Measurements from ENCODE around the gene TP53I11.

Gene TP53I11, protein sequence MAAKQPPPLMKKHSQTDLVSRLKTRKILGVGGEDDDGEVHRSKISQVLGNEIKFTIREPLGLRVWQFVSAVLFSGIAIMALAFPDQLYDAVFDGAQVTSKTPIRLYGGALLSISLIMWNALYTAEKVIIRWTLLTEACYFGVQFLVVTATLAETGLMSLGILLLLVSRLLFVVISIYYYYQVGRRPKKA

DNA sequence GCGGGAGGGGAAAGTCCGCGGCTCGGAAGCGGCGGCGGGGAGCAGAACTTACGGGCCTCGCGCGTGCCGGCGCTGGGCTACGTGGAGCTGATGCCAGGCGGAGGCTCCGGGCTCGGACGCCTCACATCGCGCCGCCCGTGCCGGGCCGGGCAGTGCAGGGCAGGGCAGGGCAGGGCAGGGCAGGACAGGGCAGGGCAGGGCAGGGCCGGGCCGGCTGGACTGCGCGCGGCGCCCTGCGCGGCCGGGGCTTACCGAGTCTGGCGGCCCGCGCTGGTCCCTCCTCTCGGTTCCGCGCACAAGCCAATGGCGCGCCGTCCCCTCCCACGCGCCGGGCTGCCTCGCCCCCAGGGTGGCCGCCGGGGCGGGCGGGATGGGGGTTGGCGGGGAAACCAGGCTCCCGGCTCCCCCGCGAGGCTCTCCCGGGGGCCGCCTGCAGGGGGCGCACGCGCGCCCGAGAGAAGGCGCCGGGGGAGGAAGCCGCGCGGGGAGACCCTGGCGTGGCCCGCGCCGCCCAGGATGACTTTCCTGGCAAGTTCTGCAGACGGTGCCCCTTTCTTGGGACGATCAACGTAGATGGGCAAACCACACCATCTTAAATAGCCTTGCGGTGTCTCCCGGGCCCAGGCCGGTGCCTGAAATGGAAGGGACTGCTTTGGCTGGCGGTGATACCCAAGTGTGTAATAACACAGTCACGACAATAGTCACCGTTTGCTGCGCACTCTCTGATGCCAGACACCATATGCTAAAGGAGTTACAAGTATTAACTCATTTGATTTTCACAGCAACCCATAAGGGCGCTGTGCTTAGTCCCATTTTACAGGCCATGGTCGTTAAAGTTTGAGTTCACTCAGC lies at the start of gene TP53I11:
Gene TP53I11 (minus strand): TSS at position 259 of the 852 bp plus-strand sequence. CDS start 12,548 bp downstream, outside the sequence.
- peak; percentile 44 for DNase-seq (ENCODE audit: low read depth)

DNA sequence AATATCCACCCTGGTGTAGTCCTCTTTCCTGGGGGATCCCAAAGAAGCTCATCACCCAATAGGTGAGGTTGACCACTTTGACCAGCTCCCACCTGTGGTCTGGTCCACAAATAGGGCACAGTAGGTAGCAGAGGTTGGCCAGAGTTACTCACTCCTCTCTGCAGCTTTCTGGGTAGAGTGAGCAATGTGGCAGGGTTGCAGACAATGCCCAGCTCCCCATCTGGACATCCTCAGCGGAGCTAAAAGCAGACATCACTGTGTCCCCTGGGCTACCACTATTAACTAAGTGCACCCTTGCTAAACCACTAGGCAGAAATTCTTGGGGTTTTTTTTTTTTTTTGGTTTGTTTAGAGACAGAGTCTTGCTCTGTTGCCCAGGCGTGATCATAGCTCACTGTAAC lies 48.4 kb upstream of the TP53I11 start:
- DNase-seq (ENCODE audit: low read depth), result no peak

DNA sequence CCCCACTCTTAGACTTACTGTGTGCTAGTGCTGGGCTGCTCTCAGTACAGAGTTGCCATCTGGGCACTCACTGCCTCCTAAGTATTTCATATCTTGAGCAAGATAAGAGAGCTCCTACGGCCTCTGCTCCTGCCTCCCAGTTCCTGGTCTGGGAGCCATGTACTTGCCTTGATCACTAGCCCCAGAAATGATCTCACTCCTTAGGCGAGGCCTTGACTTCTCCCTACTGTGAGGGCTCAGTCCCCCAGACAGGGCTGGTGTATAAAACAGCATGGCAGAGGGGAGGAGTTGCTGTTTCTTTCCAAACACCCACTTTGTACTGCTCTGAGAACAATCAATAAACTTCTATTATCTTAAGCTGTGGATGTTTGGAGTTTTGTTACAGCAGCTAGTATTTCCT lies 47.4 kb upstream of the TP53I11 start:
- DNase-seq (ENCODE audit: low read depth), result no peak

DNA sequence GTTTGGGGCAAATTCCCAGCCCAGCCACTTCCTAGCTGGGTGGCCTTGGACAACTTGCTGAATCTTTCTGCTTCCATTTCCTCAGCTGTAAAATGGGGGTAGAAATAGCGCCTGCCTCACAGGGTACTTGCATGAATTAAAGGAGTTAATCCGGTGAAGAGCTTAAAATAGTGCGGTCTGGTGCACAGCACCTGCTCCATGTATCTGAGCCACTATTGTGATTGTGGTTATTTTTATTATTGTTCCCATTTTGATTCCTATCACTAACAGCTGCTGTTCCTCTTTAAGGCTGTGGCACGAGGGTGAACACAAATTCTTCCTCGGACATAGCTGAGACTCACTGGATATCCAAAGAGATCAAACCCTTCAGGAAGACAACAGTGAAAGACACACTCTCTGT lies 46.9 kb upstream of the TP53I11 start:
- DNase-seq (ENCODE audit: low read depth), result no peak

DNA sequence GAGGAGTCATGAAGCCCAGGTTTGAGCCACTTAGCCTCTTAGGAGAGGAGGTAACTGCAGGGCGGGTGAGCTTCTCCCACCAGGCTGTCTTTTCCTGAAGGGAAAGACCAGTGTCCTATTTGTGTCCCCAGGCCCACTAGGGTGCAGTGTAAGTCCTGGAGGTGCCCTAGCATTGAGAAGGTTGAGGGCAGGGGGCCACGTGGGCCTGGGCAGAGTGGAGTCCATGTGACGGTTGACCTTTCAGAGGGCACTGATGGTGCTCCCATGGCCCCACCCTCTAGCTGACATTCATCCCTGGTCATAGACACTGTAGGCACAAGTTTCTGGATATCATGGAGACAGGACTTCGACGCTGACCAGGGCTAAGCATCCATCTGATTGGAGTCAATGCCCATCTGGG lies 44.1 kb upstream of the TP53I11 start:
- no peak for DNase-seq (ENCODE audit: low read depth)

DNA sequence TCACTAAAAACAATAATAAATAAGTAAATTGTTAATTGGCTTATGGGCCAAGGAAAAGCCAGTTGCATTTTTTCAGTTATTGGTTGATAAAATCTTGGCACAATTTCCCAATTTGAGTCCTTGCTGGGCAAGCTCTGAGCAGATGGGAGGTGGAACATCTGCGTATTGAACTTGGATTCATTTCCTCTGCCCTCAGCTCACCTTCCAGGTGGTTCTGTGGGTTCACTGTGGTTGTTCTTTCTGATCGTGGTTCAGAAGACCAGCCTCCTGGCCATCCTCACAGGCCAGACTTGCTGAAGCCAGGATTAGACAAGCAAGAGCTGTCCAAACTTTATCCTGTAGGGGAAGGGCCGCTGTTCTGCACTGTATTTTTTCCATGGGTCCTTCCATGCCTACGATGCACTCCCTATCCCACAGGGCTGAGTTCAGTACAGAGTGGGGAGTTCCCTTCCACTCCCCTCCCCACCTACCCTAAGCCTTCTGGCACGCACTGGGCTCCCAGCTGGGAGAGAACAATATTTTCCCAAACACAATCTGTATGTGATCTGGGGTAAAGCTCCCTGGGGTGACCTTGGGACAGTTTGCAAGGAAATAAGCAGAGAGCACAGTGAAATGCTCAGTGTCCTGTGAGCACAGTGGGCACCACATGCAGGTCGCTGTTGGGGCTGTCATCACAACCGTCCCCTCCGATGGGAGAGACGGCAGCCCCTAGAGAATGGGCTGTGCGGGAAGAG lies 43.5 kb upstream of the TP53I11 start:
- DNase-seq (ENCODE audit: low read depth), result no peak

DNA sequence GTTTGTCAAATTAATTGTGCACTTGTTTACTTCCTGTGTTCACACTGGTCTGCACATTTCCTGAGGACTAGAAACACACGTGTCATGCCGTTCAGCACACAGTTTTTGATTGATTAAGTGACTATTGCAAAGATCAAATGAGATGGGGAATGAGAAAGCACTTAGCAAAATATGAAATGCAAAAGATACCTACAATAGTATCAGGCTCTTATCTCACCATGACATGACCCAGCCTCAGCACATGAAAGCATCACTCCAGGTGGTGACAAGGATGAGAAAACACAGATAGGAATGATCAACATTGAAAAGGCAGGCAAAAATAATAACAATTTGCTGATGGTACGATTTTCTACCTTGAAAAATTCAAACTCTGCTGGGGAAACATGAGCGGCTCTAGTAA lies 42.1 kb upstream of the TP53I11 start:
- DNase-seq (ENCODE audit: low read depth), result no peak

DNA sequence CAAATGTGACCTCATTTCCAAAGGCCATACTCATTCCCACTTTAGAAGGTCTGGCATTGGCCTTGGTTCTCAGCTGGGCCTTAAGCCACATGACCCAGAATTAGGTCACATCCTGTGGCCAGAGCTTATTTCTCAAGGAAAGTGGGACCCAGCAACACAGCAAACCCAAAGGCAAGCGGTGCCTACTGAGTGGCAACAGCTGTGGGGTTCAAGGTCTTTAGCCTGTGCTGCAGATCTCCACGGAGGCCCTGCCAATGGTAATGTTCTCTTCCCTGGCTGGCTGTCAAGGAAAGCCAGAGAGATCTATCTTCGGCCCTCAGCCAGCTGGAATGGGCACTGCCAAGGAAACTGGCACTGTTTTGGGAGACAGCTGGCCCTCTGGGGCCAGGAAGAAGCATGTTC lies 41.5 kb upstream of the TP53I11 start:
- DNase-seq (ENCODE audit: low read depth), result no peak

DNA sequence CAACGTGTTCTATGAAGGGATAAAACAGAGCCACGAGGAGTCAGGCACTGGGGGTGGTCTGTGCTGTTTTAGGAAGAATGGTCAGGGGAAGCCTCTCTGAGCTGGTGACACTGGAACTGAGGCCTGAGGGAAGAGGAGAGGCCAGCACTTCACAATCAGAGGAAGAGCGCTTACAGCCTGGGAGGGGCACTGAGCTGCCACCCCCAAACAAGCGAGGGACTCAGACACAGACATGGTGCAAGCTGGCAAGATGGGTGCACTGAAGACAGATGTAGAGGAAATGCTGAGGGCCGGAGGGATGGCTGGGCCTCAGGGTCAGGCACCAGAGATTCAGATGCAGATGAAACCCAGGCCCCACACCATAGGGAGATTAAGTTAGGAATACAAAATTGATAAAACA lies 40.0 kb upstream of the TP53I11 start:
- DNase-seq (ENCODE audit: low read depth), result no peak

DNA sequence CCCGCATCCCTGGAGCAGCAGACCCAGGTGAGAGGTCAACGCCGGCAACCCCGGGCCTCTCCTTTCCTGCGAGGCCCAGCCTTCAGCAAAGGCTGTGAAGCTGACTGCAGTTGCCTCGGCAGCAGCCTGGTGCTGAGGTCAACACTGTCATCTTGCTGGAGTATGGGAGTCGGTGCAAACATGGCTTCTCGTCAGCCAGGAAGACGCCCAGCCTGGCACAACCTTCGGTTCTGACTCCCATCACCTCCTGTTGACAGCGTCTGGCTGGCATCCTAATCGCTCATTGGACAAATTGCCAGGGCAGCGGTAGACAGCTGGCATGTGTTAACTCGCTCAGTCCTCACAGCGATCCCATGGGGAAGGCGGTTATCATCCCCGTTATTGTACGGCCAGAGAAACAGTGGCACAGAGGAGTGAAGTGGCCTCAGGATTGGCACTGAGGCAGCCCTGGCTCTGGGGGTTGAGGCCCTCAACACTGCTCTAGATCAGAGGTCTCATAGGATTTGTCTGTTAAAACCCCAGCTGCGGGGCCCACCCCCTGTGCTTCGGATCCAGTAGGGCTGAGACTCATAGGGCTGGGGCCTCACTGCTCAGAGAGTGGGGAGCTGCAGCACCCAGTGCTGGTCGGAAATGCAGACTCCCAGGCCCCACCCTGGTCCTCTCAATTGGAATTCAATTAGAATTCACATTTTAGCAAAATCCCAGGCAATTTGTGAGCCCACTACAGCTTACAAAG lies 39.3 kb upstream of the TP53I11 start:
- no peak for DNase-seq (ENCODE audit: low read depth)

DNA sequence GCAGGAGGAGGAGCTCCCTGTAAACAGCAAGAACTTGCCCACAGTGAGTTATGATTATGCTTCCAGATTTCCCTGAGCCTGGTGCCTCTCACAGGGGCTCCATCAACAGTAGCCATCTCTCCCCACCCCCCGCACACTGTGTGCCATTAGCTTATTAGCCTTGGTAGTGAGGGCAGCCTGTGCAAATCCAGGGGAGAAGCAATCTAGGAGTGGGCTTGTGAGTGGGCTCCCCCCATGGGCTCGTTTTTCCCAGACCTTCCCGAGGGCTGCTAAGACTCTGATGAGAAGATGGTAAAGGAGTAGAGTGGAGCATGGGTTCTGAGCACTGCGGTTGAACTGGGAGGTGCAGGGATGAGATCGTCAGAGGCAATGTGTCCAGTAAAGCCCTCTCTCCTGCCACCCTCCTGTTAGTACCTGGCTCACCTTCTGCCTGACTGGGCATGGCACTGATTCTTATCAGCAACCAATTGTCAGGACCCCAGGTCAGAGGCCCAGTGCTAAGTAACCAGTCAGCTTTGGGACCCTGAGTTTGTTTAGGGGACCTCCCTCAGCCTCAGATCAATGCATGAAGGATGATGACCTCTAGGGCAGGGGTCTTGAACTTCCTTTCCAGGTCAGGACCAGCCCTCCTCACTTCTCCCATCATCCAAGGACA lies 38.4 kb upstream of the TP53I11 start:
- DNase-seq (ENCODE audit: low read depth), result no peak

DNA sequence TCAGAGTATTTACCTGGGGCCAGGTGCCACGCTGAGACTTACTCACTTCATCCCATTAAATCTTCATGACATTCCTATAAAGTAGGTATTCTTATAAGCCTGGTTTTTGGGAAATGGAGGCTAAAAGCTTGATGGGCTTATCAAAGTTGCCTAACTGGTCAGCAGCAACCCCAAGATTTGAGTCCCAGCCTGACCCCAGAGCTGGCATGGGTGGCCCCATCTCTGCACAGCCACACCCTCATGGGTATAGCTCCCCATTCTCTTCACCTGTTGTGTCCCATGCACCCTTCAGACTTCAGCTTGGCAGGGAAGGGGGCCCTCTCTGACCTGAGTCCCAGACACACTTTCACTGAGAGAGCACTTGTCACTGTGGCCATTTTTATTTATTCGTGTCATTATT lies 37.4 kb upstream of the TP53I11 start:
- no peak for DNase-seq (ENCODE audit: low read depth)

DNA sequence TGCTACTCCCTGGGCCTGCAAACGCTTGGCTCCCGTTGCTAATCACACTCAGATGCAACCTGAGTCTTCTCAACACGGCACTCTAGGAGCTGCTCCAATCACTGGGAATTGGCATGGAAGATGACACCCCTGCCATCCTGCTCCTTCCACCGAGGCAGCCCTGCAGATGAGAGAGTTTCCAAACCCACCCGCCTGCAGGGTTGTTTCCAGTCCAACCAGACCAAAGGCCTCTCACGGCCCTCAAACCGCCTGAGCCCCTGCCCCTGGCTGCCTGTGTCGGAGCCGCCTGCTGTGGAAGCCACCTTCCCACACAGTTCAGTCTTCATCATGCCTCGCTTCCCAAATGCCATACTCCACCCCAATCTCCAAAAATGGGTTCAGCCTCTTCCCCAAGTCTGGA lies 36.8 kb upstream of the TP53I11 start:
- DNase-seq (ENCODE audit: low read depth), result no peak

DNA sequence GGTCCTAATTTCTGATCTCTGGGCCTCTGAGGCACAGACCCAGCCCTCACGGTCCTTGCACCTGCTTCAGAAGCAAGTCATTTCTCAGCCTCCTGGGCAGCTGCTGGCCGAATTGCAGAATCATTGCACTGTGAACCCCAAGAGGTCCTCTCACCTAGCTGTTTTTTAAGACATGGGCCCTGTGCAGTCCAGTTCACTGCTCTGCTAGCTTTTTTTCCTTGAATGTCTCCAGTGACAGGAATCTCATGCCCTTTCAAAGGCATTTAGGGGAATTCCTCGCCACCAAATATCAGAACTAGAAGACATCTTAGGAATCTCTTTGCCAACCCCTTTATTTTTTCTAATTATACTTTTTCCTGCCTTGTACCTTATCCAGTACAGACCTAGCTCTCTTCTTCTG lies 35.6 kb upstream of the TP53I11 start:
- no peak for DNase-seq (ENCODE audit: low read depth)

DNA sequence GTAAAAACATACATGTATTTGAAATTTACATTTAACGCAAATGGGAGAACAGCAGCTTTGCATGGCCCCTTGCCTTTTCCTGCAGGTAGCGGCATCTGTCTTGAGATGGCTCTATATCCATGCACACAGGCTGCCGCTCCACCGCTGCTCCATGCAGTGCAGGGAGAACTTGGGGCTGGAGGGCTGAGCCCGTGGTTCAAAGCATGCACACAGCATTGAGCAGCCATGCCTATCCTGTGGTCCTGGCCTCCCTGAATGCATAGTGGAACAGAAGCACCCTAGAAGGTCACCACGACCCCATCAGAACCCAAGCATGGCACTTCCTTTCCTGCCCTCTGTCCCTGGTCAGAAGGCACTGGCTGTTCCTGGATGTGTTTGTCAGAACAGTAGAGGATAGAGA lies 35.0 kb upstream of the TP53I11 start:
- DNase-seq (ENCODE audit: low read depth), result no peak

DNA sequence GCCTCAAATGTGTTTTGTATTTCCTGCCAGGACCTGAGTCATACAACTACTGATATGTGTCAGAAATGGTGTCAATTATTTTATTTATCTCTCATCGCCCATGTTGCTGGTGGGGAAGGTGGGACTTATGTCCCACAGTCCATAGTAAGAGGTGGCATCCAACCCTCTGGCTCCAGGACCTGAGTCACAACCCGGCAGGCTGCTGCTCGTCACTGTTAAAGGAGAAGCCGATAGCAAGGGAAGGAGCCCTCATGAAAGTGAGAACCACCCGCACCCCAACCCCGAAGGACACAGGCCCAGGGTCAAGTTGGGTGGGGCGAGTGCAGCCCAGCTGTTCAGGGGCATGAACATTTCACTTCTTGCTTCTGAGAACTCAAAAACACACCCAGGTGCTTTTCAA lies 33.1 kb upstream of the TP53I11 start:
- no peak for DNase-seq (ENCODE audit: low read depth)

DNA sequence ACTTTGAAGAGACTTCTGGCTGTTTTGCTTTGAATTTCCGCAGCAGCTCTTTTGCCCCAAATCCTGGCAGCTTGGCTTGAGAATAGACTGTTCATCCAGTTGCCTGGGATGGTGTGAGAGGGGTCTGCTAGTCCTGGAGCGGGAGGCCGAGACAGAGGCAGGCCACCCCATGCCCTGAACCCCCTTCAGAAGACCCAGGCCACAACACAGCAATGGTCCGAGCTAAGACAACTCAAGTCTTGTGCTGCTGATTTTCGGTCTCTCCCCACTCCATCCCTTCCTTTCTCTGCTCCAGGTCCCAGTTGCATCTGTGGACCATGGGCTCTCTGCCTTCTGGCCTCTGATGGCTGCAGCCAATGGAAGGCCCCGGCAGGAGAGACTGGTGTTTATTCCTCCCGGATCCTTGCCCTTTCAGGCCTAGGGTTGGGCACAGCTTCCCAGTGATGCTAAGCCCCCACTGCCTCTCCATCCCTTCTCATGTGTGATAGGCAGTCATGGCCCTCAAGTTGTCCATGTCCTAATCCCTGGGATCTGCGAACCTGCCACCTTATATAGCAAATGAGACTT lies 31.9 kb upstream of the TP53I11 start:
- DNase-seq (ENCODE audit: low read depth), result no peak

DNA sequence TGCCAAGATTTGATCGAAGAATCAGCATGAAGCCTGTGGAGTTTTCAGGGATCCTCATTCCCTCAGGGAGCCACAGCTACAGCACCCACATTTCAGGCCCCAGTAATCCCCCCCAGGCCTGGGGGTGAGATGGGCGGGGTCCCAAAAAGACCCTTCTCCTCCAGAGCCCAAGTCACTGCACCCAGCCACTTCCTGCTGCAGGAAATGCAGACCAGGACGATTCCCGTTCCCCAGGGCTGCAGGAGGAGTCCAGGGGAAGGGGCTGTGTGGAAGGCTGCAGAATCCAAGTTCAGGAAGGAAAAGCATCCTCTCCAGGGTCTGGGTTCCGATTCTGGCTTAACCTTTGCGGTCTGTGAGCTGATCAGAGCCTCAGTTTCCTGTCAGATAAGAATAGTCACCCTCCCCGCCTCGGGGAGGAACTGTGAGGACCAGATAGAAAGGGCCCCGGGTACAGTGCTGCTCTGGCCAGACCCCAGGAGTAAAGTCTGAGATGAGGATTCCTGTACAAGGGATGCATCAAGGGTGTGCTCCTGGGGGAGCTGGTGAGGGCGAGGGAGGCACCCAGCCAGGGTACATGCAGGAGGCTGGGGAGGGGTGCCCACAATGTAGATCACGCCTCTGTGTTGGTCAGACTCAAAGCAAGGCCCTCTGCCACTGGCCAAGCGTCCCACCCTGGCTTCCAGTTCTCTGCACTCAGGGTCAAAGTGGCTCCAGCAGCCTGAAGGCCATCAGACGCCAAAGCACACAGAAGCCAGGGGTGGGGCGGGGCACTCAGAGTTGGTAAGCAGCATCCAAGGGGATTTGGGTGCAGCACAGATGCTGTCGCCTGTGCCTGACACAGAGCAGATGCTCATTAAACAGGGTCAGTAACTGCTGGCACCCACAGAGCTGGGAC lies 30.1 kb upstream of the TP53I11 start:
- no peak for DNase-seq (ENCODE audit: low read depth)

DNA sequence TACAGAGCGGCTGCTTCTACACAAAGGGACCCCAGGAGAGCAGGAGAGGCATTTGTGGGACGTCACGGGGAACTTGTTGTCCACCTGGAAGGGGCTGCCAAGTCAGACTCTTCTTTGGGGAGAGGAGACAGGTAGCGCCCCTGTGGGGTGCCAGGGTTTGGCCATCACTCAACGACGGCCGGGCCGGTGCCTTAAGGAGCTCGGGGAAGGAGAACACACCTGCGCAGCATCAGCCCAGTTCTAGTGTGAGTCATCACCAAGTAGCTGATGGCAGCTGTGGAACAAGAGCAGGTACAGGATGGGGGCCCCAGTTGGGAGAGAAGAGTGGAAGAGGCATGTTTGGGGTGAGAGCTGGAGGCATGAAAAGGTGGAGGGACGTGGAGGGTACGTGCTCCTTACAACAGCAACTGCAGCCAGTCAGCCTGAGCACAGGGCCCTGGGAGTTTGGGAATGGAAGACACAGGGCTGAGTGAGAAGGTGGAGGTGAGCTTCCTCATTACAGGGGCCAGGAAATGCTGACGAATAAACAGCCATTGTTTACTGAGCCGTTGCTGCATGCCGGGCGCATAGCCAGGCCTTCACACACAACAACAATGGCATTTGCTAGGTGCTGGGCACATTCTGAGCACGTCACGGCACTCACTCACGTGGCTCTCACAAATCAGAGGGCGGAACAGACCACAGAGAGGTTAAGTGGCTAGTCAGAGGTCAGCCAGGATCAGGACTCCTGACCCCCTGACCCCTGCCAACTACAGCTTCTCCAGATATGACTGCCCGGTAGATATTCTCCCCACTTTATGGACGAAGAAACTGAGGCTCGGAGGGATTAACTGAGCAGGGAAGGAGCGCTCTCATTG lies 29.1 kb upstream of the TP53I11 start:
- DNase-seq (ENCODE audit: low read depth), result no peak

DNA sequence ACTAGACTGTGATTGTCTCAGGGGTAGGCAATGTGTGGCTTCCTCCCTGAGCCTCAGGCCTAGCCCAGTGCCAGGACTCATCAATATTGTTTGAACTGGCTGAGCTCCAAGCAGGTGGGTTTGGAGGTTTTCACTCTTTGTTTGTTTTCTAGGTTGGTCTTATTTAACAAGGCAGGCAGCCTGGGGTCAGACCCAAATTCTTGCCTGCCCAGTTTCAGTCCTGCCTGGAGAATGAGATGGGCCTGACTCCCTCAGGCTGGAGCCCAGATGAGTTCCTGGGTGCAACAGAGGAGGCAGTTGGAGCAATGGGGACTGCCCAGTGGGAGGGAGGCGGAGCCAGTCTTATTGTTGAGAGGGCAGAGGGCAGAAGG lies 28.3 kb upstream of the TP53I11 start:
- DNase-seq (ENCODE audit: low read depth), result no peak
